GM18951 (cell line): ENCODE data around the gene NUBP2.

ENCODE experiments used
- POLR2A ChIP-seq: IDR thresholded peaks from 4 replicates; pipeline ENCODE4 v1.6.1; 2011; ENCODE audit warnings: mild to moderate bottlenecking; ENCODE audit not compliant: insufficient read length, insufficient read depth; ENCODE audit errors: extremely low read depth
- in situ Hi-C: fragments of 300-500 bp; cut with MboI; formaldehyde crosslinking; loops from one replicate; pipeline ENCODE4 v1.12.0; 2022; ENCODE audit warnings: low sequenced_read_pairs, mixed read lengths, inconsistent platforms; ENCODE audit not compliant: unreplicated experiment

The NUBP2 gene, protein sequence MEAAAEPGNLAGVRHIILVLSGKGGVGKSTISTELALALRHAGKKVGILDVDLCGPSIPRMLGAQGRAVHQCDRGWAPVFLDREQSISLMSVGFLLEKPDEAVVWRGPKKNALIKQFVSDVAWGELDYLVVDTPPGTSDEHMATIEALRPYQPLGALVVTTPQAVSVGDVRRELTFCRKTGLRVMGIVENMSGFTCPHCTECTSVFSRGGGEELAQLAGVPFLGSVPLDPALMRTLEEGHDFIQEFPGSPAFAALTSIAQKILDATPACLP

DNA sequence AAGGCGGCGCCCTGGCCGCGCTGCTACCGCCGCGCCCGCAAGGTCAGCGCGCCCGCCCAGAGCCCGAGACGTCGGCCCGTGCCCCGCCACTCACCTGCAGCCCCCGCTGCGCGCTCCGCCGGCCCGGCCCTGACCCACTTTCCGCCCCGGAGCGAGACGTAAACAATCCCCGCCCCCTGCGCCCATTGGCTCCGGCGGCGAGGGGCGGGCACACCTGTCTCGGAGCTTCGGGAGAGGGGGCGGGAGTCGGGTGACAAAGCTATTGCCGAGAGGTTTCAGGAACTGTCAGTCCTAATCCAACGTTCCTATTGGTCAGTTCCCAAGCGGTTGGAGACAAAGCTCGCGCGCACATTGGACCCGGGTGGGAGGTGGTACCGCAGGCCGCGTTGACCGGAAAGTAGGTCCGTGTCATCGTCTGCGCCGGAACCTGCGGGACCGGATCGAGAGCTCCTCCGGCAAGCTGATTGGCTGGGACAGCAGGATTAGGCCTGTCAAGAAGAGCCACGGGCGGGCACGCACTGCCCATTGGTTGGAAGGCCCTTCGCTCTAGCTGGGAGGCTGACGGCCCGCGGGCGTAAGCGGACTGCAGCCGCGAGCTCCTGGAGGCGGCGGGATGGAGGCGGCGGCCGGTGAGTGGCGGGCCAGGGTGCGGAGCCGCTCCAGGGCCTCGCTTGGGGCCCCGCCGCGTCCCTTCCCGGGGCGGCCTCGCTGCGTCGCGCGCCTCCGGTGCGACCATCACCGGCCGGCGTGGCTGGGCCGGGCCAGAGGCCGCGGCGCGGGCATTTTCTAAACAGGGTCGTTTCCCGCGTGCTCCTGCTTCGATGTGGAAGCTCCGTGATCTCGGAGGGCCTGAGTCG is at the start of gene NUBP2, which contains the start of gene SPSB3:
NUBP2 (plus strand) TSS at position 553 of the 857 bp plus-strand sequence; CDS start at position 614, 61 bp downstream.
SPSB3 (minus strand) TSS at position 164 of the 857 bp plus-strand sequence. CDS start 1,088 bp downstream, outside the sequence.
- TF ChIP-seq POLR2A = peak; percentile 76

DNA sequence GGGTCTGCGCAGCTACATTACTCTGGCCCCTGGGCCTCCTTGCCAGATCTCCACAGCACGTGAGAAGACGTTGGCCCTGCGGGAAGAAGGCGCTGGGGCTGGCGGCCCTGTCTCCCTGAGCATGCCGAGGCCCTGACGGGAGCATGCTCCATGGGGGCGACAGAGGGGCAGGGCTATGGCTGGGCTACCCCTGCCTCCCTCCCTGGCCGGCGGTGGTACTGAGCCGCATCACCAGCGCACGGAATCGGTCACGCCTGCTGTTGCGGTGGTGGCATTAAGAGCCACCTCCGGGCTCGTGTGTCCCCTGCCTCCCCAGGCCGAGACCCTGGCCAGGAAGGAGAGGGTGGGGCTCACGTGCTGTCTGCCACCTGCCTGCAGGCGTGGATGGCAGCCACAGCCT is 48.6 kb upstream of the NUBP2 start:
- no peak for TF ChIP-seq POLR2A
- in situ Hi-C loops = no loop called here

More for the DNA sequence above, at the start of gene NUBP2, which contains the start of gene SPSB3:
- in situ Hi-C loops = no loop called here

DNA sequence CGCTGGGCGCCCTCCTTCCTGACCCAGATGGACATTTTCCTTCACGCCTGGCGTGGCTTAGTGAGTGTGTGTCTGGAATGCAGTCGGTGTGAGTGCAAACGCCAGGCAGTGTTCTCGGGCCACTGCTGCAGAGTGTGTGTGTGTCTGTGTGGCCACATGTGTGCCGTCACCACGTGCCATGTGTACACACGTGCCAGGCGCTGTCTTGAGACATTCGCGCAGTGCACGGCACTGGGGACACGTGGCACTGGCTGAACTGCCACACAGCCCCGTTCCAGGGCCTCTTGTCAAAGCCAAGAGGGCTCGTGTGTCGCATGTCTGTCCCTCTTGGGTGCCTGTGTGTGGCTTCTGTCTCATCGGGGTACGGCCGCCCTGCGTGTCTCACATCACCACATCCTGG is 47.9 kb upstream of the NUBP2 start:
- TF ChIP-seq POLR2A = no peak
- in situ Hi-C loops = no loop called here

DNA sequence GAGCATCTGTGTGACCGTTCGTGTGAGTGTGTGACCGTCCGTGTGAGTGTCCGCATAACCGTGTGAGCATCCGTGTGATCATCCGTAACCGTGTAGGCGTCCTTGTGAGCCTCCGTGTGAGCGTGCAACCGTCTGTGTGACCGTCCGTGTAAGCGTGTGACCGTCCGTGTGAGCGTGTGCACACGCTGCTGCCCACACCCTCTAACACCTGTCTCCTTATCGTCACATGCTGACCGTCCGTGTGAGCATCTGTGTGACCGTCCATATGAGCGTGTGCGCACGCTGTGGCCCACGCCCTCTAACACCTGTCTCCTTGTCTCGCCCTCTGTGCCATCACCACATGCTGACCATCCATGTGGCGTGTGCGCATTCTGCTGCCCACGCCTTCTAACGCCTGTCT is 42.5 kb upstream of the NUBP2 start:
- in situ Hi-C loops = no loop called here

DNA sequence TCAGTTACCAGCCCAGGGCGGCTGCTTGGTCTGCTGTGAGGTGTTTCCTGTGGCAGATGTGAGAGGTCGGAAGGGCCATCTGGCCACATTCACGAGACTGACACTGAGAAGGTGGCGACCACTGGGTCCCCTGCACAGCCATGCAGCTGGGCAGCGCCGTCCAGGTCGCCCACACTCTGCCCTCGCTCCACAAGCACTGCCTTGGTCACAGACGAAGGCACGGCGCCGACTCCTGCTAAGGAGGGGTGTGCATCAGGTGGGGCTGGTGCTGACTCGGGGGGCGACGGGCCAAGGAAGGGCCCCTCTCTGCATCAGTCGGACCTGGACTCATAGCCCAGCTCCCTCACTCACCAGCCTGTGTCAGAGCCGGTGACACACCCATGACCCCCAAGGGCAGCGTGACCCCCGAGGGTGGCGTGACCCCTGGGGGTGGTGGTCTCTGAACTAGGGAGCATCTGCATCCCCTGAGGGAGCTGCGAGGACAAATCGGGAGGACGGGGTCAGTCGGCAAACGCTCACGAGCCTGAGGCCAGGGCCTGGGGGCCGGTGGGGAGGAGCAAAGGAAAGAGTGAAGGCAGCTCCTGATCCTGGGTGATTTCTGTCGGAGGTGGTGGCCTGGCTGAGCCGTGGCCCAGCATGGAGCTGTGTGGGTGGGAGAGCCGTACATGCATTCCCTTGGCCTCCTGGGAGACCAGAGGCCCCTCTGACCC is 41.8 kb upstream of the NUBP2 start:
- in situ Hi-C loops = no loop called here
- TF ChIP-seq POLR2A = no peak

More for the DNA sequence above, 42.5 kb upstream of the NUBP2 start:
- TF ChIP-seq POLR2A = no peak

DNA sequence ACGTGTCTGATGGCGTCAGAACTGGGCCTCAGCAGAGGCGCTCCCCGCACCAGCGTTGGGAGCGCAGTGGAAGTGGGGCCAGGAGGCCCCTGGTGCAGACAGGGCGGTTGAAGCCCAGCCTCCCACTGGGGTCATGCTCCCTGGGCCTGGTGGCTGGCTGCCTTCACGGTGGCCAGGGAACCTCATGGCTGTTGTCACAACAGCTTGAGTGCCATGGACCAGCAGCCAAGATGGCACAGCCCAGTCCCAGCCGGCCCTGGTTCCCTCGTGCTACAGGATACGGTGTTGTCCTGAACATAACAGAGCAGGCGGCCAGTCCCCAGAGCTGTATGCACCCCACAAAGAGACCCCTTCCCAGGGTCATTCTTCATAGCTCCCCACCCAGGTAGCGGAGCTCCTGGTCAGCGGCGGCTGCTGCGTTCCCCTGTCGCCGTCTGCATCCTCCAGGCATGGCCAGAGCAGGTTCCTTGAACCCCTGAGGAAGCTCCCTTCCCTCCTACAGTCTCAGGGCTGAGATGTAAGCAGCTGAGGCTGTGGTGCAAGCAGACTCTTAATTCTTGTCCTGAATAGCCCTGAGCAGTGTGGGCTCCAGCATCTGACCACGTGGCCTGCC is 41.1 kb upstream of the NUBP2 start:
- in situ Hi-C loops = no loop called here
- no peak for TF ChIP-seq POLR2A

DNA sequence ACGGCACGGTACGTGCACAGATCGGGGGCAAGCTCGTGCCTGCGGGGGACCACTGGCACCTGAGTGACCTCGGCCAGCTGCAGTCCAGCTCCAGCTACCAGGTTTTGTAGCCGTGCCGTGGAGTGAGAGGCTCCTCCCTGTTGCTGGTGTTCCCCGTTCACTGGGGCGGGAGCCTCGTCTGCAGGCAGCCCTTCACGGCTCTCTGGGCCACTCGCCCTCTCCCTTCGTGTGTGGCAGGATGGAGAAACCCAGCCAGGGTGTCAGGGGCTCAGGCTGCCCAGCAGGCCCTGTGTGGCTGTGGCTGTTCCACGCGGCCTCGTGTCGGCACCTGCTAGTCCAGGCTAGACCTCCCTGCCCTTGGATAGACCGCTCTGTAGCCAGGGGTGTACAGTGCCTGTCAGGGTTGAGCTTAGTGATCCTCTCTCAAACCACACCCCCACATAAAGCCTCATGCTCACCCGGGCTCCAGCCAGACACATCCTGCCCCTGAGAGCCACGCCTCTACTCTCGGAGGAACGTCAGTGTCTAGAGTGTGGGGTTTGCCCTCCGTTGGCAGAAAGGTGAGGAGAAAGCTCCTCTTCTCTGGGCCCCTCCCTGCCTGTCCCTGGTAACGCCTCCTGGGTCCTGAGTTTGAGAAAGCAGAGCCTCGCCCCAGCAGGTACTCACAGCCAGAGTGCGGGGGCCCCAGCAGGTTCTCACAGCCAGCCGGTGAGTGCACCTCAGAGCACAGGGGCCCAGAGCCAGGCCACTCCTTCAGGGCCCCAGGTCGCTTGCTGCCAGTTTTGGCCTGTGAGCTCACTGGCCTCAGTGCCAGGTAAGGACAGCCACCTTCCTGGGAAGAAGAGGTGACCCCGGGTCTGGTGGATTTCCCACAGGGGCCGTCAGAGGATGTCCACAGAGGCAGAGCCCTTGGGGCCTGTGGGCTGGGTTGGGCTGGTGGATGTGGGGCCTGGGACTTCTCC is 39.1 kb upstream of the NUBP2 start:
- in situ Hi-C loops = no loop called here
- no peak for TF ChIP-seq POLR2A

DNA sequence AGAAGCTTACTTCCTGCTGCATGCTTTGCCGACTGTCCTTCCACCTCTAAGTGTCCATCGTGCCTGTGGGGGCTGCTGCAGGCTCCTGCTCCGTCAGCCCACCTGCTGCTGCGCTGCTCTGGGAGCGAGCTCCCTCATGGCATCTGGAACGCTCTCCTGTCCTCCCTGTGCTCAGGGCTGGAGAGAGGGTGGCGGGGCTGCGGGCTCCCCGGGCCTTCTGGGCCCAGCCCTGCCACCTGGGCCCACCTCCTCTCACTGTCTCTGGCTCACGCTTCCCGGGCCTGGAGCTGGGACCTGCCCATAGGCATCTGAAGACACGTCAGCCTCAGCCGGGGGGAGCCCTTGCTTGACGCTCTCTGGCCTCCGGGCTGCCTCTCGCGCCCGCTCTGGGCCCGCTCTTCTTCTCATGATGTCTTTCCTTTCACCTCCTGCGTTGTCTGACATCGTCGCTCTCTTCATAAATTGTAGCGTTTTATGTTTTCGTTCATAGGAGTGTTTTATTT is 38.4 kb upstream of the NUBP2 start:
- in situ Hi-C loops = no loop called here
- no peak for TF ChIP-seq POLR2A

DNA sequence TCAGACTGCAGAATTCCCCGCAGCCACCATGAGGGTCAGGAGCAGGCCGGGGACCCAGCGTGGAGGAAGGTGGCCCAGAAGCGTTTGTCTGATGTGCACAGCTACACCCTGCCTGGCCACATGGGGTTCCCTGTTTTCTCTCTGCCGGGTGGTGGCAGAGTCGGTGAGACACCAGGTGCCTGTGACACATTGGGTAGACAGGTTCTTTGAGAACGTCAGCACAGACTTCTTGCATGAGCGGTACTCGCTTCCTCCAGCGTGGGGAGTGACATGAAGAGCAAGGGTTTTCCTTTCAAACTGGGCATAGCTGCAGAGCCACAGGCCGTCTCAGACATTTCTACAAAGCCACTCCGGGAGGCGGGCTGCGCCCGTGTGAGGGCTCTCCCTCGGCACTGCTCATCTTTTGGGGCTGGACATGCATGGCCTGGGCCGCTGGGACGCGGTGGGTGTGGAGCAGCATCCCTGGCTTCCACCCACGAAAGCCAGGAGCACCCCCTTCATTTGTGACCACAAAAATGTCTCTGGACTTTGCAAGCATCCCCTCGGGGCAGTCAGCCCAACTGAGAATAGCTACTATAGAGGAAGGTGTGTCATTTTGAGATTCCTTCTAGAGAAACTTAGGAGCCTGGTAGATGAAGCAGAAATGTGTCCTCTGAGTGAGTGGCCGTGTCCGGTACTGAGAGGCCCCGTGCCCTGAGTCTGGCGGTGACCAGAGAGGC is 37.4 kb upstream of the NUBP2 start:
- no peak for TF ChIP-seq POLR2A
- in situ Hi-C loops = no loop called here

DNA sequence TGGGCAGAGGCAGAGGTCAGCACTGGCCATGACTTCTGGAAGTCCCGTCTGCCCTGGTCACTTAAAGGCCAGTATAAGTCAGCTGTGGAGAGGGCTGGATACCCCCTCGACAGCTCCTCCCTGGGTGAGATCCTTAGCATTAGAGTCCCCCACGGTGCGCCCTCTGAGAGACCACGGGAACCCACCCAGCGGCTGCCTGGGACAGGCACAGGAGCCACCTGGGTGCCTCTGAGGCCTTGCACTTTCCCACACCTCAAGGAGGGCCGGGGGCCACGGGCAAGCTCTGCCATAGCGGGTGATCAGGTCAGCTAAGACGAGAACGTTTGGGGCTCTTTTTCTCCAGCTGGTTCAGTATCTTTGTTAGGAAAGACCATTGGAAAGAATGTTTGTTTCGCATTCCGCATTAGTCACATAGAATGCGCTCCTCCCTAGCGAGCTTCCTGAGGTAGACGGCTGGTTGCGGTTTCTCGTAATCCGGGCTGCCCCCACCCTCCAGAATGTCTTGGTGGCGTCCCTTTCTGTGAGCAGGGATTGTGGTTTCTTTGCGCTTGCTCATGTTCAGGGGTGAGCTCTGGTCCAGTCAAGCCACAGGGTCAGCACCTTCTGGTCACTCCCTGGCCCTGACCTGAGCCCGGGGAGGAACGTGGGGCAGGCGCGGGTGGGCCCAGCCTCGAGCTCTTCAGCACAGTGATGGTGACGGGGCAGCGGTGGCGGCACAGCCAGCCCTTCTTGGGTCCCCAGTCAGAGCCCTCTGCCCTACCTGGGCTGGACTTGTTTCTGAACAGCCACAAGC is 36.7 kb upstream of the NUBP2 start:
- in situ Hi-C loops = no loop called here
- no peak for TF ChIP-seq POLR2A
